Right kidney (tissue), 9 donors: Measurements from ENCODE around the gene CKS1B.
A peak's percentile ranks its signal among the peaks of the same experiment; 100 is the strongest.

Experiments
- DNase-seq: peaks from one replicate; pipeline ENCODE4 v3.0.0-alpha.2; 2016
- long read RNA-seq, 8 donors: transcript quantifications; one replicate each; lab custom pipeline, GENCODE V29; 2026

Gene CKS1B
- long read RNA-seq, donor 1, transcript CKS1B-201 (3 exons, 759 nt) = major isoform, 79 of 85 reads
- long read RNA-seq, donor 1, partial matches to known transcripts = 0 of 85 reads
- long read RNA-seq, donor 1, other reads (novel, unspliced or antisense) = 0 of 85 reads
- long read RNA-seq, donor 2, transcript CKS1B-201 (3 exons, 759 nt) = major isoform, 44 of 48 reads
- long read RNA-seq, donor 2, partial matches to known transcripts = 0 of 48 reads
- long read RNA-seq, donor 2, other reads (novel, unspliced or antisense) = 0 of 48 reads
- long read RNA-seq, donor 3, transcript CKS1B-201 (3 exons, 759 nt) = major isoform, 37 of 37 reads
- long read RNA-seq, donor 3, partial matches to known transcripts = 0 of 37 reads
- long read RNA-seq, donor 3, other reads (novel, unspliced or antisense) = 0 of 37 reads
- long read RNA-seq, donor 4, transcript CKS1B-201 (3 exons, 759 nt) = major isoform, 58 of 63 reads
- long read RNA-seq, donor 4, partial matches to known transcripts = 0 of 63 reads
- long read RNA-seq, donor 4, other reads (novel, unspliced or antisense) = 0 of 63 reads
- long read RNA-seq, donor 5, transcript CKS1B-201 (3 exons, 759 nt) = major isoform, 62 of 71 reads
- long read RNA-seq, donor 5, partial matches to known transcripts = 0 of 71 reads
- long read RNA-seq, donor 5, other reads (novel, unspliced or antisense) = 5 of 71 reads
- long read RNA-seq, donor 6, transcript CKS1B-201 (3 exons, 759 nt) = major isoform, 47 of 53 reads
- long read RNA-seq, donor 6, partial matches to known transcripts = 0 of 53 reads
- long read RNA-seq, donor 6, other reads (novel, unspliced or antisense) = 0 of 53 reads
- long read RNA-seq, donor 7, transcript CKS1B-201 (3 exons, 759 nt) = major isoform, 103 of 122 reads
- long read RNA-seq, donor 7, partial matches to known transcripts = 8 of 122 reads
- long read RNA-seq, donor 7, other reads (novel, unspliced or antisense) = 5 of 122 reads
- long read RNA-seq, donor 8, transcript CKS1B-201 (3 exons, 759 nt) = major isoform, 57 of 59 reads
- long read RNA-seq, donor 8, partial matches to known transcripts = 0 of 59 reads
- long read RNA-seq, donor 8, other reads (novel, unspliced or antisense) = 0 of 59 reads

DNA sequence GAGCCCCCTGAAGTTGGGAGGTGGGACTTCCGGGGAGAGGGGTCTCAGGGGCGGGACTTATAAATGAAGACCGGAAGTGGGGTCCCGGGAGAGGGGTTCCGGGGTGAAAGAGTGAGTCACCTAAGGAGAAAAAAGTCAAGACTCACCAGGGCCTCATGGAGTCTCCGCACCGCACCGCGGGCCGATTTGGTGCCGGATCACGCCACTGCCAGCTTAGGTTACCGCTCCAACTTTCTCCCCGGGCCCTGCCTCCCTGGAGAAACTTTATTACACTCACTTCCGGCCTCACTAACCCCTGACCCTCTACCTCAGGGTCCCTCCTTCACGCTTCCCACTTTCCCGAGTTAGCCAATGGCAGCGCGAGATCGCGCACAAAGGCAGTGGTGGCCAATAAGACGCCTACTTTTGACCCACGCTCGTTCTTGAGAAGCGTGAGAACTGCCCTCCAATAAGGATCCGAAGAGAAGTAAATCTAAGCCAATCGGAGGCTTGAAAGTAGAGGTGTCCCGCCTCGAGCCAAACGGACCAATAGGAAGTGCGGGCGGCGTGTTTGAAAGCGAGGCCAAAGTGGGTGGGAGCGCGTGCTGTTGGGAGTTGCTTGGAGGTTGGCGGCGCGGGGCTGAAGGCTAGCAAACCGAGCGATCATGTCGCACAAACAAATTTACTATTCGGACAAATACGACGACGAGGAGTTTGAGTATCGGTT, at the start of gene CKS1B:
TSS of gene CKS1B (plus strand) at position 580 of the 706 bp plus-strand sequence. CDS start at position 645, 65 bp downstream.
- peak; percentile 98 for DNase-seq

- DNase-seq = no peak
Measured at GRCh38 chr1:154925335-154926170, 48.9 kb upstream of the CKS1B start.

- DNase-seq = no peak
Measured at GRCh38 chr1:154926201-154926600, 48.3 kb upstream of the CKS1B start.

DNA sequence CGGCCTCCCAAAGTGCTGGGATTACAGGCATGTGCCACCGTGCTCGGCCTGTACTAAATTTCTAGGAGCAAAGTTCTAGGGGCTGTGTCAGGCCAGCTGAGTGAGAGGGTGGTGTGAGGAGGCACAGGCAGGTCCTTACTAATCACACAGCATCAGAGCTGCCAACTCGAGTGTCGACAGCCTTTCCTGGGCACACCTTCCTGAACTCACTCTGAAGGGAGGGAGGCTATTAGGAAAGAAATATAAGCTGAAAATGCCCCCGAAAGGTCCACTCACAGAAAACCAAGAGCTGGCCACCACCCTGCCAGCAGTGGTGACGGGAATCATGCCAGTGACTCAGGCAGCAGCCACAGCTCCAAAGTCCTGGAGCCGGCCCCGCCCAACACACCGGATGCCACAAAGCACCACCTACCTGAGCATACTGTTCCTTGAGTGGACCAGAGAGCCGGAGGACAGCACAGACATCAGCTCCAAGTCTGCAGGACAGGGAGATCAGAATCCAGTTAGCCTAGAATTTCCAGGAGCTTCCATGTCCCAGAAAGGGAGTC, 42.5 kb upstream of the CKS1B start:
- DNase-seq = no peak

DNA sequence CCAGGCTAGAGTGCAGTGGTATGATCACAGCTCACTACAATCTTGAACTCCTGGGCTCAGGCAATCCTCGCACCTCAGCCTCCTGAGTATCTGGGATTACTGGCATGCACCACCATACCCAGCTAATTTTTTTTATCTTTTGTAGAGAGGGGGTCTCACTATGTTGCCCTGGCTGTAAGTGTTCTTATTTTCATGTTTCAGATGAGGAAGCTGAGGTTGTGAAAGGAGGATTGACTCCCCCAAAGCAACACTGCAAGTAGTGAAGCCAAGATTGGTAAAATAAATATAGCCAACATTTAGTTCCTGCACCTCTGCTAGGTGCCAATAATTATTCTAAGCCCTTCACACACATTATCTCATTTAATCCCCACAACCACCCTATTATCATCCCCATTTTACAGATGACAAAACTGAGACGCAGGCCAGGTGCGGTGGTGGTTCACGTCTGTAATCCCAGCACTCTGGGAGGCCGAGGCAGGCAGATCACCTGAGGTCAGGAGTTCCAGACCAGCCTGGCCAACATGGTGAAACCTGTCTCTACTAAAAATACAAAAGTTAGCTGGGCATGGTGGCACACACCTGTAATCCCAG, 40.0 kb upstream of the CKS1B start:
- no peak for DNase-seq

DNA sequence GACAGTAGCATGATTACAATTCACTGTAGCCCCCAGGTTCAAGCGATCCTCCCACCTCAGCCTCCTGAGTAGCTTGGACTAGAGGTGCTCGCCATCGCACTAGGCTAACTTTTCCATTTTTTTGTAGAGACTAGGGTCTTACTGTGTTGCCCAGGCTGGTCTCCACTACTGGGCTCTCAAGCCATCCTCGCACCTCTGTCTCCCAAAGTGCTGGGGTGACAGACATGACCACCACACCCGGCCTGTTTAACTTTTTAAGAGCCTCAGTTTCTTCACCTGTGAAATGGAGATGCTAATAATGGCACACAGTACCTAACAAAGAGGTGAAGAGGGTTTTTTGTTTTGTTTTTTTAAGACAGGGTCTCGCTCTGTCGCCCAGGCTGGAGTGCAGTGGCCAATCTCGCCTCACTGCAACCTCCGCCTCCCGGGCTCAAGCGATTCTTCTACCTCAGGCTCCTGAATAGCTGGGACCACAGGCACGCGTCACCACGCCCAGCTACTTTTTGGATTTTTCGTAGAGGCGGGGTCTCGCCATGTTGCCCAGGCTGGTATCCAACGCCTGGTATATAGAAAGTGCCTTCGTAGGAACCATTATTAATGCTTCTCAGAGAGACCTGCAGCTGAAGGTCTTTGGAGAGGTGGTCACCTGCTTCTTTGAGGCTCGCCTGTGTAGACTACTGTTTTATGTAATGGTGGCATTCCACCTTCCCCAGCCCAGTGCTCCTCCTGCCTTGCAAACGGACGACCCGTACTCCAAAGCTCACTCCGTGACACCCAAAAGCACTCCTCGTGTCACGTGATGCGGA, 38.5 kb upstream of the CKS1B start:
- no peak for DNase-seq

GRCh38 chr1:154936555-154937084, 37.9 kb upstream of the CKS1B start, which contains the start of gene PMVK:
Gene PMVK (minus strand): TSS chr1:154936719. CDS start chr1:154936685, 34 bp downstream.
- DNase-seq = peak; percentile 100

- DNase-seq = peak; percentile 98
Measured at GRCh38 chr1:154937085-154937987, 37.1 kb upstream of the CKS1B start.

DNA sequence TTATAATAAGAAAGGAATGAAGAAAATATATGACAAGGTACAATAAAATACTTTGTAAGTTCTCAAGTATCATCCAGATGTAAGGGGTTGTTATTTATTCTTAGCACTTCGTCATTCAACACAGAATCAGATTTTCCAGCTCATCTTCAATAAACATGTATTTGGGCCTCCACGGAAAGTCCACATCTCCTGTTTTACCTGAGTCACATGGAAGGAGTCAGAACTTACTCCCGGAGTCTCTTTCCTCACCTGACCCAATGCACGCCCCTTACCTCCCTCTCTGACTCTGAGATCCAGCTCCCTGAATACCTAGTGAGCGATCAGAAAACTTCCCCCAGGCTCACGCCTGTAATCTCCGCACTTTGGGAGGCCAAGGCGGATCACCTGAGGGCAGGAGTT, 36.5 kb upstream of the CKS1B start:
- no peak for DNase-seq

- no peak for DNase-seq
Measured at GRCh38 chr1:154938604-154939399, 35.7 kb upstream of the CKS1B start.

DNA sequence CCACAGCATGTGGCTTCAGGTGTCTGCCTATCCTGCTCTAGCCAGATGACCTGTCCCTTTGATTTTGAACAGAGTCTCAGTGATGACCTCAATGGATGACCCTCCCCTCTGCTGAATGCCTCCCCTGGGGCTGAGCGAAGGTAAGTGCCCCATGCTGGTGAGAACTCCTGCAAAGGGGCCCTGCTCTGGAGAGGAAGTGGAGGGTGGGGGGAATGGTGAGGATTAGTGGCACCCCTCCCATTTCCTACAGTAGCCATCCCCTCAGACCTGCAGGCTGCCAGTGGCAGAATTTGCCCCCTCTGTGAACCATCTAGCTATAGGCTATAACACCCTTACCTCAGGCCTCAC, 34.3 kb upstream of the CKS1B start:
- no peak for DNase-seq

GRCh38 chr1:154940651-154941194, 33.8 kb upstream of the CKS1B start:
- DNase-seq = no peak

DNA sequence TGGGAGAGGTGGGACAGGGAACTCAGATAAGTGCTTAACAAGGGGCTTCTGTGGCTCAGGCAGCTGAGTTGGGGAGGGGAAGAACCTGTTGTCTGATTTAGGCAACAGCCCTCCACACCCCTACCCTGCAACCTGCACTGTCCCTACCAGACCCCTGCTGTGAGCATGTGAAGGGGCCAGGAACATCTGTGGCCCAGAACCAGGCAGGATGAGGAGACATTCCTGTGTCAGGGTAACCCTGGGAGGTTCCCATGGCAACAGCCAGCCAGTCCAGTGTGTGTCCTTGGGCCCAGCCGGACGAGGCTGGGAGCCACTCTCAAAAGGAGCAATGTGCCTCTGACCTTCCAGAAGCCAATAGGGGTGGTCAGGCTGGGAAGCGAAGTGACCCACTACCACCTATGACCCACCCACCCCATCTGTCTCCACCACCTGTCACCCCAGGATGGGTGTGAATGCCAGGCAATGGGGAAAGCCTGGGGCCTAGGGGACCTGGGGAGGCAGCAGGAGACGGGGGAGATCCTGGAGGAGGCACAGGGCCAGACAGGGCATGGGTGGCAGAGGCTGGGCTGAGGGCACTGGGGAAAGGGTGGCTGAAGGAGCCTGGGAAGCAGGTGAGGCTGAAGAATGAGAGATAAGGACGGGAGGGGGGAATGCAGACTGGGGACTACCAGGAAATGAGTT, 33.0 kb upstream of the CKS1B start:
- DNase-seq = no peak

- no peak for DNase-seq
Measured at GRCh38 chr1:154943649-154944400, 30.7 kb upstream of the CKS1B start.

GRCh38 chr1:154944401-154945159, 29.9 kb upstream of the CKS1B start:
- no peak for DNase-seq
